GM18861 (cell line): Measurements from ENCODE around the gene EEF1A2.
"Not testable (repeated sequence)": the region's sequence is repeated elsewhere in the genome, so short reads cannot be mapped to it uniquely, and the experiment has no call there.

ENCODE experiments used
- ATAC-seq: cut with Tn5 transposase; IDR thresholded peaks from one replicate; pipeline ENCODE4 v1.9.1; 2021; ENCODE audit not compliant: unreplicated experiment

The EEF1A2 gene

GRCh38 chr20:63521602-63522001, 22.7 kb upstream of the EEF1A2 start:
- no peak for ATAC-seq

GRCh38 chr20:63520934-63521601, 22.2 kb upstream of the EEF1A2 start:
- ATAC-seq, result peak; percentile 29

GRCh38 chr20:63520504-63520933, 21.6 kb upstream of the EEF1A2 start, which contains the start of gene PPDPF:
PPDPF (plus strand) TSS chr20:63520765; CDS start chr20:63521309, 544 bp downstream.
- ATAC-seq, result peak; percentile 53

GRCh38 chr20:63519668-63520503, 21.0 kb upstream of the EEF1A2 start:
- peak; percentile 31 for ATAC-seq

- no peak for ATAC-seq
These were observed 20.2 kb upstream of the EEF1A2 start for GRCh38 chr20:63518946-63519667.

- no peak for ATAC-seq
These were observed 19.5 kb upstream of the EEF1A2 start for GRCh38 chr20:63518351-63518861.

- ATAC-seq, result no peak
These were observed 18.8 kb upstream of the EEF1A2 start for GRCh38 chr20:63517376-63518309.

- not testable (repeated sequence) for ATAC-seq
These were observed 15.6 kb upstream of the EEF1A2 start for GRCh38 chr20:63514520-63514919.

- ATAC-seq, result no peak
These were observed 14.3 kb upstream of the EEF1A2 start for GRCh38 chr20:63513207-63513606.

- ATAC-seq, result no peak
These were observed 10.2 kb upstream of the EEF1A2 start for GRCh38 chr20:63509088-63509564.

- ATAC-seq, result no peak
These were observed 9.3 kb upstream of the EEF1A2 start for GRCh38 chr20:63508072-63508768.

- ATAC-seq, result no peak
These were observed 8.3 kb upstream of the EEF1A2 start for GRCh38 chr20:63507083-63507743.

GRCh38 chr20:63505723-63506122, 6.8 kb upstream of the EEF1A2 start:
- no peak for ATAC-seq

GRCh38 chr20:63505281-63505680, 6.4 kb upstream of the EEF1A2 start:
- no peak for ATAC-seq

- ATAC-seq, result no peak
These were observed 5.8 kb upstream of the EEF1A2 start for GRCh38 chr20:63504642-63505041.

GRCh38 chr20:63503524-63503923, 4.6 kb upstream of the EEF1A2 start:
- ATAC-seq, result no peak

GRCh38 chr20:63502671-63503172, 3.8 kb upstream of the EEF1A2 start:
- no peak for ATAC-seq

- no peak for ATAC-seq
These were observed 3.2 kb upstream of the EEF1A2 start for GRCh38 chr20:63501818-63502670.
